HG03342 (cell line): Measurements from ENCODE around the gene CELA2B.
A peak's percentile ranks its signal among the peaks of the same experiment; 100 is the strongest.
"Not testable (repeated sequence)": the region's sequence is repeated elsewhere in the genome, so short reads cannot be mapped to it uniquely, and the experiment has no call there.

Experiments
- ATAC-seq: cut with Tn5 transposase; IDR thresholded peaks from one replicate; pipeline ENCODE4 v1.9.1; 2021; ENCODE audit warnings: mild to moderate bottlenecking, moderate library complexity; ENCODE audit not compliant: unreplicated experiment

Gene CELA2B

GRCh38 chr1:15492596-15492995 is 16.7 kb downstream of the CELA2B start:
- ATAC-seq: no peak

GRCh38 chr1:15493869-15494390 is 18.0 kb downstream of the CELA2B start:
- ATAC-seq: no peak

- ATAC-seq: no peak
Observed at GRCh38 chr1:15500184-15501178, 24.6 kb downstream of the CELA2B start.

- ATAC-seq: no peak
Observed at GRCh38 chr1:15501208-15502032, 25.5 kb downstream of the CELA2B start.

- no peak for ATAC-seq
Observed at GRCh38 chr1:15504436-15504835, 28.5 kb downstream of the CELA2B start.

DNA sequence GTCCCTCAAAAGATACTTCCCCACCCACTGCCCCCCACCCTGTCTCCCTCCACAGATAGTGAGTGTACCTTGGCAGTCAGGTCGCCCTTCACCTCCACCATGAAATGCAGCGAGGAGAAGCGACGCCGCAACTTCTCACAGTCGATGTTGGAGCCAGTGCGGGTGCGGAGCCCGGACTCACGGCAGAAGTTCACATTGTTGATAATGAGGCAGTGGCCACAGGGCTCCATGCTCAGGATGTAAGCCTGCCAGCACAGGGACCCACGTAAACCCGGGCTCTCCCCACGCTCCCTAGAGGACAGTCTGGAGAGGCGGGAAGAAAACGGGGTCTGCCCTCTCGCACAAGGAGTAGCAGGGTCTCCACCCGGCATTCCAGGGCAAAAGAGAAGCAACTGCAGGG is 30.9 kb downstream of the CELA2B start:
- no peak for ATAC-seq

- no peak for ATAC-seq
Observed at GRCh38 chr1:15507278-15507677, 31.4 kb downstream of the CELA2B start.

GRCh38 chr1:15508700-15509487 is 33.0 kb downstream of the CELA2B start:
- ATAC-seq: no peak

DNA sequence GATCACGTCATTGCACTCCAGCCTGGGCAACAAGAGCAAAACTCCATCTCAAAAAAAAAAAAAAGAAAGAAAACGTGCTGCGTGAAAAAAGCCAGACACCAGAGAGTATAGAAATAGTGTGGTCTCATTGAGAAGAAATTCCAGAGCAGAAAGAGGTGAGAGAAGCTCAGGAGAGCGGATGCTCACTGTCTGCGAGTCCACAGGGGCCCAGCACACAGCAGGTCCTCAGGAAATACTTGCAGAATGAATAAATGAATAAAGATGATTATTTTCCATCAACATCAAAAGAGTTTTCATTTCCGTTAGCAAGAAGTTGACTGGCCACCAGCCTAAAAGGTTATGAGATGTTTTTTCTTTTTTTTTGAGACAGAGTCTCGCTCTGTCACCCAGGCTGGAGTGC is 33.7 kb downstream of the CELA2B start:
- no peak for ATAC-seq

- ATAC-seq: no peak
Observed at GRCh38 chr1:15510611-15511405, 34.9 kb downstream of the CELA2B start.

DNA sequence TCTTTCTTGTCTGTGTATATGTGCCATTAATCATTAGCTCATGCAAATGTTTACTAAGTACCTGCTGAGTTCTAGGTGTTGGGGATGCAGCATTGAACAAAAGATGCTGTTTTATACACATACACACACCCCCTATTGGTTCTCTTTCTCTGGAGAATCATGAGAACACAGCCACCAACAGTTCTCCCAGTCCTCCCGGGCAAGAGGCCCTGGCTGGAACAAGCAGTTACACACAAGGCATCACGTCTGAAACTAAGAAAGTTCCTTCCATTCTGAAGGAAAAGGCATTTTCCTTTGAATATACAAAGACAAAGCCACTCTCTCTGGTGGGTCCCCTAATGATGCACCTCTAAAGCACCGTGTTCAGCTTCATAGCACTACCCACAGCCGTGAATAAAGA is 37.3 kb downstream of the CELA2B start:
- no peak for ATAC-seq

DNA sequence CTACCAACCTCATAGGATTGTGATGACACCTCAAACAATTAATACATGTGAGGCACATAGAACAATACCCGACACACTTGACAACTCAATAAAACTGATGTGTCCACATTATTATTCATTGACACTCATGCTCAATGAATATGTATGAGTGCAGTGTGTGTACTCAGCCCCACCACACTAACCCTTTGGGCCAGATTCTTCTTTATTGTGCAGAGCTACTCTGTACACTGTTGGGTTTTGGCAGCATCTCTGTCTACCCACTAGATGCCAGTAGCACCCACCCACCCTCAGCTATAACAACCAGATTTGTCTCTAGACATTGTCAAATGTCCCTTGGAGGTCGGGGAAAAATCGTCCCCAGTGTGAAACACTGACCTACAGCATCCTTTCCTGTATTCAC is 38.0 kb downstream of the CELA2B start:
- no peak for ATAC-seq

- not testable (repeated sequence) for ATAC-seq
Observed at GRCh38 chr1:15514557-15514956, 38.7 kb downstream of the CELA2B start.

DNA sequence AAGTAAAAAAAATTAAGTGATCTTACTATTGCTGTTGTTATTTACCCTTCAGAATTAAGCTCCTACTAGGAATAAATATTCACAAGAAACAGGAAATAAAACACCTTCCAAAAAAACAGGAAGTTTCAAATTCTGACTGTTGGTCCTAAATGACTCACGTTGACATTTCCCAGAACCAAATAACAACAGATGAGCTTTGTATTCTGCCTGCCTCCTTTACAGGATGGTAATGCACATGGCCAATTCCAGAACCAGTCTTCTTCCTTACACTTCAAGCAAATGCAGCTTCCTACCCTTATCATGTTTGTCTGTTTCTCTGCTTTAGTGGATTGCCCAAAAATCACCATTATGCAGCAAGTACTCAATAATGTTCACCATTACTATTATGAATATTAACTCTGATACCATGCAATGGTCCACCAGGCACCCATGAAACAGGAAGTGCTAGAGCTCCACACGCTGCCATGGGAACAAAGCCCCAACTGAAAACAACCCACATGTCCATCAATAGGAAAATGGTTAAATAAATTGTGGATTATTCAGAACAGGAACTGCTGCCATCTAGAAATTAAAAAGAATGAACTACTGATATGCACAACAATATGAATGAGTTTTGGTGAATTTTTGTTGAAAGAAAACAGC is 39.2 kb downstream of the CELA2B start:
- peak; percentile 69 for ATAC-seq

DNA sequence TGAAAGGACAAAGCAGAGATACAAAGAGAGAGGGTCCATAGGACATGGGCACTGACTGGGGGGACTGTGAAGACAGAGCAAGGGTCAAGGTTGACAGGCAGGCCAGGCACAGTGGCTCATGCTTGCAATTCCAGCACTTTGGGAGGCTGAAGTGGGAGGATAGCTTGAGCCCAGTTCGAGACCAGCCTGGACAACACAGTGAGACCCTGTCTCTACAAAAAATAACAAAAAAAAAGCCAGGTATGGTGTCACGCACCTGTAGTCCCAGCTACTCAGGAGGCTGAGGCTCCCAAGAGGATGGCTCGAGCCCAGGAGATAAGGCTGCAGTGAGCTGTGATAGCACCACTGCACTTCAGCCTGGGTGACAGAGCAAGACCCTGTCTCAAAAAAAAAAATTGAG is 43.7 kb downstream of the CELA2B start:
- no peak for ATAC-seq

DNA sequence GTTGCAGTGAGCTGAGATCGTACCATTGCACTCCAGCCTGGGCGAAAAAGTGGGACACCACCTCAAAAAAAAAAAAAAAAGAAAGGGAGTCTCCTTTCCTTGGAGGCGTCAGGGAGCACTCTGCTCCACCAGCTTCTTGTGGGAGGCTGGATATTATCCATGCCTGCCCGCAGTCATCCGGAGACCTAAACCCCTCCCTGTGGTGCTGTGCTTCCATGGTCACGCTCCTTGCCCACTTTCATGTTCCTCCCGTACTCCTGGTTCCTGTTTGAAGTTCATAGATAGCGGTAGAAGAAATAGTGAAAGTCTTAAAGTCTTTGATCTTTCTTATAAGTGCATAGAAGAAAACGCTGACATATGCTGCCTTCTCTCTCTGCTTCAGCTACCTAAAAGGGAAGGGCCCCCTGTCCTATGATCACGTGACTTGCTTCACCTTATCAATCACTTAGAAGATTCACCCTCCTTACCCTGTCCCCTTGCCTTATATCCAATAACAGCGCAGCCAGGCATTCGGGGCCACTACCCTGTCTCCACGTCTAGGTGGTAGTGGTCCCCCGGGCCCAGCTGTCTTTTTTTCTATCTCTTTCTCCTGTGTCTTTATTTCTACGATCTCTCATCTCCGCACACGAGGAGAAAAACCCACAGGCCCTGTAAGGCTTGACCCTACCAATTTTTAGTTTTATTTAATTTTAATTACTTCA is 45.5 kb downstream of the CELA2B start:
- not testable (repeated sequence) for ATAC-seq

DNA sequence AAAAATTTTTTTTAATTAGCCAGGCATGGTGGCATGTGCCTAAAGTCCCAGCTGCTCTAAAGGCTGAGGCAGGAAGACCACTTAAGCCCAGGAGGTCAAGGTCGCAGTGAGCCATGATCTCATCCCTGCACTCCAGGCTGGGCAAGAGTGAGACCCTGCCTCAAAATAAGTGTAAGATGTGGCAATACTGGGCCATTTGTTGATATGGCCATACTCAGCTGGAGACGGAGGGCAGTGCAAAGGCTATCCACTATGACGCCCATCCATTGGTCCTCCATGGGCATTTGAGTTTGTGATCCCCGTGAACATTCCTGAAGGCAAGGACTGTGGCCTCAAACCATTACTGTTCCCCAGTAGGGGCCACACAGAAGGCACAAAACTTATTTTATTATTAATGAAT is 46.6 kb downstream of the CELA2B start:
- ATAC-seq: no peak

GRCh38 chr1:15523104-15524020 is 47.5 kb downstream of the CELA2B start:
- no peak for ATAC-seq
